ENCODE results near the gene ENGASE. TPM values are rescaled to one million over a fixed set of nuclear protein-coding genes. Genes with fewer than 3 reads are reported as not detected.

ENGASE gene
- polyA plus RNA-seq, 1 of the 3 experiments (the other 2 are of a cell fraction): 30.1 TPM

GRCh38 chr17:79045001-79045729 is 29.5 kb upstream of the ENGASE start (continued):
- TF ChIP-seq CTCF (IDR thresholded peaks at IDR 0.05): no peak
- TF ChIP-seq, protein P1, sequence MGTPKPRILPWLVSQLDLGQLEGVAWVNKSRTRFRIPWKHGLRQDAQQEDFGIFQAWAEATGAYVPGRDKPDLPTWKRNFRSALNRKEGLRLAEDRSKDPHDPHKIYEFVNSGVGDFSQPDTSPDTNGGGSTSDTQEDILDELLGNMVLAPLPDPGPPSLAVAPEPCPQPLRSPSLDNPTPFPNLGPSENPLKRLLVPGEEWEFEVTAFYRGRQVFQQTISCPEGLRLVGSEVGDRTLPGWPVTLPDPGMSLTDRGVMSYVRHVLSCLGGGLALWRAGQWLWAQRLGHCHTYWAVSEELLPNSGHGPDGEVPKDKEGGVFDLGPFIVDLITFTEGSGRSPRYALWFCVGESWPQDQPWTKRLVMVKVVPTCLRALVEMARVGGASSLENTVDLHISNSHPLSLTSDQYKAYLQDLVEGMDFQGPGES (IDR thresholded peaks at IDR 0.05; ENCODE audit: low read depth, low read length): no peak
- TF ChIP-seq ELF1 (IDR thresholded peaks at IDR 0.05): no peak

- H3K4me1 ChIP-seq (ENCODE audit: control insufficient read depth in 1 of 2, insufficient read depth in 2 of 2, low read depth in 1 of 2, low read length in 1 of 2): peaks cover 0 to 23% of the 10 kb centered on the region in 2 experiments; a peak in 2 of 4 replicates
- no peak overlapping the region for H3K9ac ChIP-seq
- H3K9me3 ChIP-seq: no peaks in the 10 kb centered on the region
- no peaks in the 10 kb centered on the region for H3K36me3 ChIP-seq (replicated peaks in 1 of 2; ENCODE audit: control insufficient read depth in 1 of 2, insufficient read depth in 2 of 2, low read length in 1 of 2)
- no peaks in the 10 kb centered on the region for H4K20me1 ChIP-seq (ENCODE audit: insufficient read depth)
- DNase-seq: peak; percentile 93
- CTCF ChIA-PET: interaction anchor here (0.7 to 25.7 kb wide), 67 partner anchors 8 to 675 kb away, joined by 3 to 529 read pairs (median 5); partner anchors contain the start of genes C1QTNF1, ENGASE and LGALS3BP
- H3K4me3 ChIP-seq (ENCODE audit: low read depth in 2 of 2, low read length in 1 of 2): no peak overlapping the region
- H3K4me2 ChIP-seq: no peak overlapping the region
- no peaks in the 10 kb centered on the region for H3K27me3 ChIP-seq (ENCODE audit: insufficient read depth)
- peaks cover 16% of the 10 kb centered on the region for H3F3A ChIP-seq (replicated peaks; ENCODE audit: insufficient read depth)
- no peak overlapping the region for H2AFZ ChIP-seq (ENCODE audit: low read depth)
- no peaks in the 10 kb centered on the region for H3K79me2 ChIP-seq (ENCODE audit: insufficient read depth)
- no peaks in the 10 kb centered on the region for H3K9me2 ChIP-seq
- TF ChIP-seq TCF12 (IDR thresholded peaks at IDR 0.05): no peak
- TF ChIP-seq, protein P2, sequence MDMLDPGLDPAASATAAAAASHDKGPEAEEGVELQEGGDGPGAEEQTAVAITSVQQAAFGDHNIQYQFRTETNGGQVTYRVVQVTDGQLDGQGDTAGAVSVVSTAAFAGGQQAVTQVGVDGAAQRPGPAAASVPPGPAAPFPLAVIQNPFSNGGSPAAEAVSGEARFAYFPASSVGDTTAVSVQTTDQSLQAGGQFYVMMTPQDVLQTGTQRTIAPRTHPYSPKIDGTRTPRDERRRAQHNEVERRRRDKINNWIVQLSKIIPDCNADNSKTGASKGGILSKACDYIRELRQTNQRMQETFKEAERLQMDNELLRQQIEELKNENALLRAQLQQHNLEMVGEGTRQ (IDR thresholded peaks at IDR 0.05; ENCODE audit: borderline replicate concordance, low read depth, low read length): 0 out of 2 replicates have a peak, but pooled peaks have one; percentile 18
- no peak for TF ChIP-seq ZBTB33 (IDR thresholded peaks at IDR 0.05; ENCODE audit: borderline replicate concordance, low read depth)
- TF ChIP-seq MAX (IDR thresholded peaks at IDR 0.05; ENCODE audit: low read depth): peak; percentile 73
- TF ChIP-seq RFX5 (IDR thresholded peaks at IDR 0.05; ENCODE audit: low read length): 0 out of 2 replicates have a peak, but pooled peaks have one; percentile 19
- no peak for TF ChIP-seq TAF1 (IDR thresholded peaks at IDR 0.05; ENCODE audit: borderline replicate concordance, low read depth, low read length)
- TF ChIP-seq POLR2AphosphoS5 (IDR thresholded peaks at IDR 0.05; ENCODE audit: low read depth, low read length): no peak
- no peak for TF ChIP-seq MEF2A (IDR thresholded peaks at IDR 0.05; ENCODE audit: borderline replicate concordance, low read depth)
- TF ChIP-seq MXI1 (IDR thresholded peaks at IDR 0.05; ENCODE audit: low read depth, low read length): no peak
- TF ChIP-seq TEAD4 (IDR thresholded peaks at IDR 0.05; ENCODE audit: borderline replicate concordance, insufficient read depth): no peak
- TF ChIP-seq CTCF (IDR thresholded peaks at IDR 0.05): peak; percentile 98
- TF ChIP-seq NFIC (IDR thresholded peaks at IDR 0.05; ENCODE audit: borderline replicate concordance): no peak
- no peak for TF ChIP-seq SIN3A (IDR thresholded peaks at IDR 0.05; ENCODE audit: borderline replicate concordance, low read depth, low read length)
- TF ChIP-seq RAD21 (IDR thresholded peaks at IDR 0.05; ENCODE audit: low read length): peak; percentile 92
- TF ChIP-seq USF1 (IDR thresholded peaks at IDR 0.05; ENCODE audit: borderline replicate concordance, low read depth): no peak
- no peak; the same call in 1 of the 2 replicates for TF ChIP-seq RCOR1 (IDR thresholded peaks at IDR 0.05; ENCODE audit: low read length)
- TF ChIP-seq YY1 (IDR thresholded peaks at IDR 0.05; ENCODE audit: low read depth): no peak
- no peak for TF ChIP-seq FOSL2 (IDR thresholded peaks at IDR 0.05; ENCODE audit: borderline replicate concordance, low read depth)
- TF ChIP-seq SMC3 (IDR thresholded peaks at IDR 0.05; ENCODE audit: low read depth, low read length): peak; percentile 89
- peak; percentile 32 for TF ChIP-seq NRF1 (IDR thresholded peaks at IDR 0.05; ENCODE audit: low read depth, low read length)
- 2% methylated on average over 8 of the region's 11 CpGs for WGBS (ENCODE audit: low lambda C conversion rate)
- H3K27ac ChIP-seq (ENCODE audit: low read depth in 2 of 2, low read length in 1 of 2): no peak overlapping the region
- POLR2A ChIA-PET: interaction anchor here (0.8 to 1.5 kb wide), 3 partner anchors 15 to 24 kb away, joined by 4 to 11 read pairs (median 4); no protein-coding TSS in a partner anchor
Observed at GRCh38 chr17:79045842-79046196, 28.8 kb upstream of the ENGASE start.
